GM12878 (cell line): ENCODE data around the gene OXCT1. TPM values are rescaled to one million over a fixed set of nuclear protein-coding genes. Genes with fewer than 3 reads are reported as not detected.

Experiments used
- ATAC-seq: fragments of 200-7000 bp; cut with Tn5 transposase; 3 replicates; pipeline ENCODE4 v1.9.1; 2020; ENCODE audit warnings: mild to moderate bottlenecking, moderate library complexity
- BruUV-seq: library from RNA; stranded (reverse); fragments of 400-500 nt; replicated peaks from 2 replicates; lab custom pipeline; 2021; lab: Mats Ljungman, UMichigan
- CTCF ChIA-PET: fragments of 300-600 bp; sonication (Branson Sonifier 250); formaldehyde crosslinking; extraction: SDS; loops from one replicate; lab custom pipeline; 2021; ENCODE audit warnings: inconsistent platforms; lab: Yijun Ruan, JAX
- POLR2A ChIA-PET: fragments of 350-600 bp; formaldehyde crosslinking; extraction: SDS; loops from one replicate; lab custom pipeline; 2021; ENCODE audit warnings: inconsistent platforms; lab: Charles Lee
- RAD21 ChIA-PET: fragments of 300-600 bp; sonication (Branson Sonifier 250); formaldehyde crosslinking; loops from one replicate; lab custom pipeline; 2023; ENCODE audit warnings: antibody characterized with exemption; ENCODE audit not compliant: unreplicated experiment; lab: Charles Lee
- SMC1A ChIA-PET: fragments of 300-600 bp; sonication (Branson Sonifier 250); formaldehyde crosslinking; loops from one replicate; lab custom pipeline; 2023; ENCODE audit not compliant: unreplicated experiment, uncharacterized antibody; lab: Charles Lee
- DNase-seq: peaks from one replicate; pipeline ENCODE4 v3.0.0-alpha.2; 2011; ENCODE audit warnings: low read depth, low spot score
- FAIRE-seq: peaks from 3 replicates; lab custom pipeline; 2011; peaks lifted over from hg19 to GRCh38; lab: Jason Lieb, UNC
- H2AFZ ChIP-seq: 2 replicates; pipeline ENCODE4 v1.6.0; 2011; ENCODE audit warnings: low read depth, low read length, control low read depth; ENCODE audit not compliant: control insufficient read depth
- H3K27ac ChIP-seq: 2 replicates; pipeline ENCODE4 v1.5.1; 2011; ENCODE audit warnings: control low read depth; ENCODE audit not compliant: control insufficient read depth, insufficient read depth
- H3K27me3 ChIP-seq, 2 experiments: replicated peaks in 1 of 2; 2 replicates each; pipeline versions ENCODE4 v1.6.0 to v1.6.1; 2011; ENCODE audit warnings: low read length in 1 of 2; ENCODE audit not compliant: control insufficient read depth in 2 of 2, insufficient read depth in 2 of 2
- H3K36me3 ChIP-seq, 2 experiments: 2 replicates each; pipeline ENCODE4 v1.5.1; 2011; ENCODE audit warnings: low read length in 1 of 2; ENCODE audit not compliant: control insufficient read depth in 2 of 2, insufficient read depth in 2 of 2
- H3K4me1 ChIP-seq: 2 replicates; pipeline ENCODE4 v1.6.1; 2011; ENCODE audit warnings: mild to moderate bottlenecking, low read length, moderate library complexity, mixed read lengths; ENCODE audit not compliant: control insufficient read depth, insufficient read depth
- H3K4me2 ChIP-seq: 2 replicates; pipeline ENCODE4 v1.6.0; 2011; ENCODE audit warnings: control low read depth; ENCODE audit not compliant: control insufficient read depth, insufficient read depth
- H3K4me3 ChIP-seq: fragments of 200-600 bp; sonication (generic); 2 replicates; pipeline ENCODE4 v1.5.1; 2016
- H3K79me2 ChIP-seq: 2 replicates; pipeline ENCODE4 v1.6.0; 2011; ENCODE audit warnings: low read length; ENCODE audit not compliant: control insufficient read depth, insufficient read depth
- H3K9ac ChIP-seq: 2 replicates; pipeline ENCODE4 v1.8.0; 2011; ENCODE audit warnings: low read length, control low read depth, mixed read lengths; ENCODE audit not compliant: control insufficient read depth, insufficient read depth
- H3K9me3 ChIP-seq: replicated peaks from 3 replicates; pipeline ENCODE4 v1.5.1; 2011; ENCODE audit warnings: mild to moderate bottlenecking, low read length; ENCODE audit not compliant: control insufficient read depth, insufficient read depth
- H4K20me1 ChIP-seq: 2 replicates; pipeline ENCODE4 v1.6.0; 2011; ENCODE audit not compliant: control insufficient read depth, insufficient read depth
- ATF7 ChIP-seq: fragments of 450-650 bp; IDR thresholded peaks from 2 replicates; pipeline ENCODE4 v1.6.1; 2016; ENCODE audit warnings: low read depth, mild to moderate bottlenecking
- NFYA ChIP-seq: IDR thresholded peaks from 2 replicates; pipeline ENCODE4 v1.6.1; 2011; ENCODE audit warnings: low read depth, mild to moderate bottlenecking, low read length, improper control_type of control experiment, borderline replicate concordance
- PKNOX1 ChIP-seq: fragments of 450-650 bp; IDR thresholded peaks from 2 replicates; pipeline ENCODE4 v1.6.1; 2016; ENCODE audit warnings: mild to moderate bottlenecking
- WGBS: methylation state at CpG from one replicate; pipeline ENCODE4 v1.1.6; 2016; ENCODE audit warnings: low lambda C conversion rate; ENCODE audit not compliant: insufficient replicate concordance, insufficient coverage; ENCODE audit errors: missing lambda C conversion rate; 5-methylcytosine and 5-hydroxymethylcytosine counted together
- in situ Hi-C: fragments of 300-500 bp; cut with MboI; formaldehyde crosslinking; loops from 9 replicates; pipeline ENCODE4 v1.14.3; 2018; ENCODE audit warnings: mixed read lengths
- intact Hi-C: fragments of 100-400 bp; cut with micrococcal nuclease; formaldehyde crosslinking; loops from one replicate; pipeline ENCODE4 v1.14.2; 2022; ENCODE audit not compliant: unreplicated experiment
- polyA plus RNA-seq, 11 experiments: library from polyadenylated mRNA; depleted of rRNA in 4 of 11; unstranded in 6 of 11; stranded (reverse) in 5 of 11; fragments of >200 nt; fragmentation: Nextera tagmentation in 4 of 11; fragmentation: Illumina TruSeq in 1 of 11; extraction: Ambion mirVana in 4 of 11; extraction: Trizol in 1 of 11; gene quantifications; 1 replicate in 1 of 11; 2 replicates in 10 of 11; pipeline versions ENCODE4 v1.2.1 to v1.2.3, GENCODE V29; 2011 to 2016; ENCODE audit warnings: inconsistent platforms in 2 of 11, missing spikeins in 2 of 11, low read depth in 1 of 11
- total RNA-seq, 4 experiments: library from RNA; depleted of rRNA in 3 of 4; stranded (reverse); fragments of >200 nt in 3 of 4; fragmentation: Illumina TruSeq in 1 of 4; extraction: Trizol in 1 of 4; gene quantifications; 2 replicates each; pipeline versions ENCODE4 v1.2.1 to v1.2.3, GENCODE V29; 2013 to 2021
- TF ChIP-seq, protein P1 (sequence below): IDR thresholded peaks from 2 replicates; pipeline ENCODE4 v1.6.1; 2011; ENCODE audit warnings: borderline replicate concordance, low read depth, mild to moderate bottlenecking, moderate library complexity, low read length; ENCODE audit not compliant: insufficient read depth, poor library complexity, severe bottlenecking

The OXCT1 gene
- total and polyA plus RNA-seq, 10 of the 15 experiments (the other 5 are each of a cell fraction or from before 2014, with no cell fraction given) = 46.9 to 103 (median 70.5) TPM

GRCh38 chr5:41820150-41820549 lies 50.1 kb downstream of the OXCT1 start:
- H3K27ac ChIP-seq = no peak overlapping the region
- H3K36me3 ChIP-seq = no peaks in the 10 kb centered on the region
- in situ Hi-C loops = no loop called here
- FAIRE-seq = no peak
- intact Hi-C loops = no loop called here
- H3K79me2 ChIP-seq = no peaks in the 10 kb centered on the region; the same call in 1 of the 2 replicates
- TF ChIP-seq NFYA (no peak), ATF7 (no peak)
- TF ChIP-seq, protein P1, sequence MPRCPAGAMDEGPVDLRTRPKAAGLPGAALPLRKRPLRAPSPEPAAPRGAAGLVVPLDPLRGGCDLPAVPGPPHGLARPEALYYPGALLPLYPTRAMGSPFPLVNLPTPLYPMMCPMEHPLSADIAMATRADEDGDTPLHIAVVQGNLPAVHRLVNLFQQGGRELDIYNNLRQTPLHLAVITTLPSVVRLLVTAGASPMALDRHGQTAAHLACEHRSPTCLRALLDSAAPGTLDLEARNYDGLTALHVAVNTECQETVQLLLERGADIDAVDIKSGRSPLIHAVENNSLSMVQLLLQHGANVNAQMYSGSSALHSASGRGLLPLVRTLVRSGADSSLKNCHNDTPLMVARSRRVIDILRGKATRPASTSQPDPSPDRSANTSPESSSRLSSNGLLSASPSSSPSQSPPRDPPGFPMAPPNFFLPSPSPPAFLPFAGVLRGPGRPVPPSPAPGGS = no peak
- no peaks in the 10 kb centered on the region for H4K20me1 ChIP-seq
- no peak overlapping the region for H3K4me3 ChIP-seq
- peaks cover 3% of the 10 kb centered on the region; the same call in 1 of the 2 replicates for H3K4me1 ChIP-seq
- ChIA-PET CTCF (no interaction called here), POLR2A (interaction anchor here (0.7 kb wide), 2 partner anchors 109 to 248 kb away, joined by 3 to 4 read pairs; no protein-coding TSS in a partner anchor), SMC1A (no interaction called here), RAD21 (no interaction called here)
- H3K4me2 ChIP-seq = no peak overlapping the region
- no peak overlapping the region for H2AFZ ChIP-seq
- ATAC-seq = no peak
- no peaks in the 10 kb centered on the region; the same call in 2 of the 3 replicates for H3K9me3 ChIP-seq
- BruUV-seq = no TSS peak
- no peaks in the 10 kb centered on the region for H3K27me3 ChIP-seq
- WGBS = 100% methylated on average over 2 of the region's 2 CpGs
- DNase-seq = no peak
- no peak overlapping the region for H3K9ac ChIP-seq

GRCh38 chr5:41817625-41818301 lies 52.5 kb downstream of the OXCT1 start:
- no peak overlapping the region for H3K4me3 ChIP-seq
- RAD21 ChIA-PET = interaction anchor here (0.9 to 1.0 kb wide), 3 partner anchors 8 to 95 kb away, joined by 3 read pairs; no protein-coding TSS in a partner anchor
- no peak overlapping the region for H3K4me2 ChIP-seq
- BruUV-seq = no TSS peak
- no peak overlapping the region for H3K27ac ChIP-seq
- no peaks in the 10 kb centered on the region; the same call in 1 of the 2 replicates for H3K79me2 ChIP-seq
- H3K36me3 ChIP-seq = no peaks in the 10 kb centered on the region
- intact Hi-C loops (no loop called here), in situ Hi-C loops (no loop called here)
- H3K4me1 ChIP-seq = peaks cover 3% of the 10 kb centered on the region; the same call in 1 of the 2 replicates
- no peak for ATAC-seq
- no peaks in the 10 kb centered on the region; the same call in 2 of the 3 replicates for H3K9me3 ChIP-seq
- H2AFZ ChIP-seq = no peak overlapping the region
- no peak for FAIRE-seq
- TF ChIP-seq PKNOX1 = no peak
- no peak overlapping the region for H3K9ac ChIP-seq
- SMC1A ChIA-PET = interaction anchor here (0.8 to 2.2 kb wide), 6 partner anchors 9 to 99 kb away, joined by 3 to 5 read pairs (median 4); no protein-coding TSS in a partner anchor
- no peaks in the 10 kb centered on the region for H4K20me1 ChIP-seq
- no peaks in the 10 kb centered on the region for H3K27me3 ChIP-seq
- DNase-seq = no peak
- POLR2A ChIA-PET = interaction anchor here (1.3 kb wide), 1 partner anchor 8 kb away, joined by 3 read pairs; no protein-coding TSS in a partner anchor
- CTCF ChIA-PET = interaction anchor here (0.9 to 1.4 kb wide), 5 partner anchors 9 to 95 kb away, joined by 3 to 6 read pairs (median 3); no protein-coding TSS in a partner anchor
